Ovary (tissue), 9 donors: Measurements from ENCODE around the gene PTPRK. TPM values are rescaled to one million over a fixed set of nuclear protein-coding genes. Genes with fewer than 3 reads are reported as not detected.

Experiments
- DNase-seq, 5 donors: peaks; one replicate each; pipeline ENCODE4 v3.0.0-alpha.2; 2019 to 2020
- H3K27ac ChIP-seq, 2 donors: fragments of 200-600 bp; one replicate each; pipeline versions ENCODE4 v1.5.1 to v1.8.0; 2019 to 2022
- H3K27me3 ChIP-seq: fragments of 200-600 bp; one replicate; pipeline ENCODE4 v1.8.0; 2022
- H3K36me3 ChIP-seq: fragments of 200-600 bp; sonication (generic); one replicate; pipeline ENCODE4 v1.5.1; 2019
- H3K4me1 ChIP-seq: one replicate; pipeline ENCODE4 v1.8.1; 2013; ENCODE audit warnings: mild to moderate bottlenecking, moderate library complexity; ENCODE audit not compliant: insufficient read depth
- H3K4me3 ChIP-seq: fragments of 200-600 bp; sonication (generic); one replicate; pipeline ENCODE4 v1.5.1; 2017
- H3K9me3 ChIP-seq, 2 donors: fragments of 200-600 bp in 1 of 2; sonication (generic) in 1 of 2; one replicate each; pipeline versions ENCODE4 v1.5.1 to v1.8.1; 2013 to 2019; ENCODE audit warnings: mild to moderate bottlenecking in 1 of 2, moderate library complexity in 1 of 2
- CTCF ChIP-seq, 3 donors: fragments of 450-650 bp in 2 of 3; fragments of 200-600 bp in 1 of 3; IDR thresholded peaks; one replicate each; pipeline versions ENCODE4 v1.5.1 to v1.8.0; 2016 to 2022; ENCODE audit warnings: antibody characterized with exemption in 3 of 3, mild to moderate bottlenecking in 1 of 3
- EP300 ChIP-seq: sonication (generic); formaldehyde crosslinking; IDR thresholded peaks from one replicate; pipeline ENCODE4 v1.6.1; 2017; ENCODE audit warnings: antibody characterized with exemption
- POLR2A ChIP-seq: fragments of 450-650 bp; IDR thresholded peaks from one replicate; pipeline ENCODE4 v1.6.1; 2017; ENCODE audit warnings: antibody characterized with exemption, mild to moderate bottlenecking, moderate library complexity
- WGBS, 3 donors: extraction: QIAGEN DNeasy Blood & Tissue Kit in 1 of 3; methylation state at CpG; one replicate each; pipeline versions ENCODE4 v1.1.5 to v1.1.7; 2013 to 2017; 5-methylcytosine and 5-hydroxymethylcytosine counted together
- intact Hi-C, 4 donors: fragments of 100-400 bp; cut with DNase I; formaldehyde crosslinking; loops; one replicate each; pipeline versions ENCODE4 v1.11.0 to v1.15.1; 2022 to 2023
- polyA plus RNA-seq, 2 donors: library from polyadenylated mRNA; stranded (reverse); fragments of 200-250 nt in 1 of 2; fragments of 350-450 nt in 1 of 2; fragmentation: Illumina TruSeq in 1 of 2; extraction: RNeasy Lipid Tissue Mini Kit (QIAGEN cat#74804) in 1 of 2; gene quantifications; one replicate each; pipeline ENCODE4 v1.2.3, GENCODE V29; 2013 to 2014
- total RNA-seq, 7 donors: library from RNA; depleted of rRNA in 2 of 7; stranded (reverse); fragments of >200 nt in 2 of 7; fragmentation: NEBNext Ultra II Directional in 3 of 7; extraction: Animal tissue kit (Norgen Biotek cat#: 25700) in 3 of 7; gene quantifications; one replicate each; pipeline versions ENCODE4 v1.1.0 to v1.2.4, GENCODE V29; 2016 to 2023
- donor health status: DM: no; HTN: no; CAD: no; lungs with moderate emphysema.
- donor health status: DM: no; HTN: no; CAD: no.
- donor health status: Bipolar disorder and iron deficiency.
- donor health status: DM: yes; HTN: yes; CAD: no.
- donor health status: DM: no; HTN: no; CAD: no.
- donor health status: DM: yes; HTN: yes; CAD: no.

PTPRK gene
- total and polyA plus RNA-seq, 9 donors: 24.0 to 50.7 (median 44.1) TPM

- no peaks in the 10 kb centered on the region for H3K9me3 ChIP-seq
- H3K27ac ChIP-seq: no peak overlapping the region
- TF ChIP-seq EP300 (no peak), POLR2A (no peak), CTCF (IDR thresholded peaks at IDR 0.05) (no peak)
- intact Hi-C loops: no loop called here
- no peak for DNase-seq
- no peaks in the 10 kb centered on the region for H3K36me3 ChIP-seq
- no peak overlapping the region for H3K4me3 ChIP-seq
- no peaks in the 10 kb centered on the region for H3K27me3 ChIP-seq
- H3K4me1 ChIP-seq: no peaks in the 10 kb centered on the region
- 91 to 96% (median 95%) methylated on average over 1 of the region's 1 CpG for WGBS, 3 donors
Measured at GRCh38 chr6:128239146-128239545, 281.3 kb downstream of the PTPRK start.

- WGBS, 3 donors: 84 to 90% (median 87%) methylated on average over 1 of the region's 1 CpG
- H3K27ac ChIP-seq: no peak overlapping the region
- intact Hi-C loops: no loop called here
- H3K9me3 ChIP-seq: no peaks in the 10 kb centered on the region
- DNase-seq: no peak
- no peak overlapping the region for H3K4me3 ChIP-seq
- H3K4me1 ChIP-seq: no peaks in the 10 kb centered on the region
- no peak for TF ChIP-seq CTCF (IDR thresholded peaks at IDR 0.05)
- no peak for TF ChIP-seq EP300
- TF ChIP-seq POLR2A: no peak
- H3K27me3 ChIP-seq: no peaks in the 10 kb centered on the region
- H3K36me3 ChIP-seq: no peaks in the 10 kb centered on the region
Measured at GRCh38 chr6:128238225-128238624, 282.2 kb downstream of the PTPRK start.

- Histone ChIP-seq H3K4me1 (no peaks in the 10 kb centered on the region), H3K36me3 (no peaks in the 10 kb centered on the region), H3K27ac (no peak overlapping the region), H3K4me3 (no peak overlapping the region), H3K27me3 (no peaks in the 10 kb centered on the region), H3K9me3 (no peaks in the 10 kb centered on the region)
- WGBS, 3 donors: 83 to 99% (median 96%) methylated on average over 4 of the region's 4 CpGs
- no peak for DNase-seq
- TF ChIP-seq CTCF (IDR thresholded peaks at IDR 0.05) (no peak), EP300 (no peak), POLR2A (no peak)
- intact Hi-C loops: no loop called here
Measured at GRCh38 chr6:128235556-128235955, 284.8 kb downstream of the PTPRK start.

GRCh38 chr6:128233531-128233930 lies 286.9 kb downstream of the PTPRK start:
- Histone ChIP-seq H3K4me1 (no peaks in the 10 kb centered on the region), H3K4me3 (no peak overlapping the region), H3K27me3 (no peaks in the 10 kb centered on the region), H3K36me3 (no peaks in the 10 kb centered on the region), H3K27ac (no peak overlapping the region), H3K9me3 (no peaks in the 10 kb centered on the region)
- intact Hi-C loops: no loop called here
- DNase-seq: no peak
- TF ChIP-seq POLR2A: no peak
- no peak for TF ChIP-seq CTCF (IDR thresholded peaks at IDR 0.05)
- TF ChIP-seq EP300: no peak
- 97 to 99% (median 99%) methylated on average over 6 of the region's 6 CpGs for WGBS, 3 donors
